H9 (cell line): Measurements from ENCODE around the gene BMPR1A. TPM values are rescaled to one million over a fixed set of nuclear protein-coding genes. Genes with fewer than 3 reads are reported as not detected.

Experiments
- DNase-seq: peaks from one replicate; pipeline ENCODE4 v3.0.0-alpha.2; 2017
- H2AFZ ChIP-seq: one replicate; pipeline ENCODE4 v1.6.1; 2013; ENCODE audit warnings: mild to moderate bottlenecking, low read length, control low read depth, moderate library complexity
- H2AK5ac ChIP-seq: 2 replicates; pipeline ENCODE4 v1.6.1; 2013; ENCODE audit warnings: low read length, control low read depth, mixed read lengths; ENCODE audit not compliant: insufficient read length
- H2BK120ac ChIP-seq: one replicate; pipeline ENCODE4 v1.6.1; 2013; ENCODE audit warnings: low read depth, mild to moderate bottlenecking, low read length, control low read depth, inconsistent platforms; ENCODE audit not compliant: poor library complexity, severe bottlenecking
- H2BK12ac ChIP-seq: 2 replicates; pipeline ENCODE4 v1.6.1; 2013; ENCODE audit warnings: low read length, control low read depth, mixed read lengths, low read depth; ENCODE audit not compliant: insufficient read length
- H2BK15ac ChIP-seq: 2 replicates; pipeline ENCODE4 v1.6.1; 2013; ENCODE audit warnings: low read depth, low read length, control low read depth
- H2BK20ac ChIP-seq: one replicate; pipeline ENCODE4 v1.6.1; 2013; ENCODE audit warnings: low read depth, mild to moderate bottlenecking, low read length, control low read depth, inconsistent platforms; ENCODE audit not compliant: poor library complexity, severe bottlenecking
- H2BK5ac ChIP-seq: 2 replicates; pipeline ENCODE4 v1.6.1; 2013; ENCODE audit warnings: low read length, control low read depth, mixed read lengths; ENCODE audit not compliant: insufficient read length
- H3K14ac ChIP-seq: 2 replicates; pipeline ENCODE4 v1.6.1; 2013; ENCODE audit warnings: low read length, control low read depth; ENCODE audit not compliant: insufficient read depth
- H3K18ac ChIP-seq: 2 replicates; pipeline ENCODE4 v1.6.1; 2013; ENCODE audit warnings: low read depth, mild to moderate bottlenecking, mixed read lengths, low read length, control low read depth; ENCODE audit not compliant: insufficient read length
- H3K23ac ChIP-seq: 2 replicates; pipeline ENCODE4 v1.6.1; 2013; ENCODE audit warnings: low read length, control low read depth, mixed read lengths, low read depth; ENCODE audit not compliant: insufficient read length
- H3K23me2 ChIP-seq: 2 replicates; pipeline ENCODE4 v1.6.1; 2013; ENCODE audit warnings: low read depth, mild to moderate bottlenecking, mixed read lengths, low read length, control low read depth; ENCODE audit not compliant: insufficient read length, poor library complexity, severe bottlenecking
- H3K27ac ChIP-seq: 2 replicates; pipeline ENCODE4 v1.5.1; 2013; ENCODE audit warnings: low read length, control low read depth, mixed read lengths, low read depth; ENCODE audit not compliant: insufficient read length
- H3K27me3 ChIP-seq: 2 replicates; pipeline ENCODE4 v1.6.1; 2013; ENCODE audit warnings: low read length, control low read depth, inconsistent platforms; ENCODE audit not compliant: insufficient read depth
- H3K4ac ChIP-seq: 2 replicates; pipeline ENCODE4 v1.6.1; 2013; ENCODE audit warnings: low read depth, mild to moderate bottlenecking, control low read depth, inconsistent platforms, low read length, moderate library complexity
- H3K4me1 ChIP-seq: 2 replicates; pipeline ENCODE4 v1.6.1; 2013; ENCODE audit warnings: low read length, control low read depth, inconsistent platforms; ENCODE audit not compliant: insufficient read depth
- H3K4me2 ChIP-seq: 2 replicates; pipeline ENCODE4 v1.6.1; 2013; ENCODE audit warnings: low read length, control low read depth, mixed read lengths; ENCODE audit not compliant: insufficient read length, insufficient read depth
- H3K56ac ChIP-seq: 2 replicates; pipeline ENCODE4 v1.6.1; 2013; ENCODE audit warnings: low read depth, mild to moderate bottlenecking, mixed read lengths, low read length, control low read depth; ENCODE audit not compliant: insufficient read length
- H3K79me1 ChIP-seq: 2 replicates; pipeline ENCODE4 v1.6.1; 2013; ENCODE audit warnings: low read depth, mild to moderate bottlenecking, moderate library complexity, low read length, control low read depth, inconsistent platforms; ENCODE audit not compliant: insufficient read depth, poor library complexity, severe bottlenecking
- H3K79me2 ChIP-seq: 2 replicates; pipeline ENCODE4 v1.6.1; 2013; ENCODE audit warnings: low read length, control low read depth, inconsistent platforms; ENCODE audit not compliant: insufficient read depth
- H3K9ac ChIP-seq: 2 replicates; pipeline ENCODE4 v1.6.1; 2013; ENCODE audit warnings: low read length, control low read depth, mixed read lengths; ENCODE audit not compliant: insufficient read length; ENCODE audit errors: extremely low read depth
- H3K9me3 ChIP-seq: one replicate; pipeline ENCODE4 v1.6.1; 2013; ENCODE audit warnings: low read depth, low read length, inconsistent platforms; ENCODE audit not compliant: control insufficient read depth
- H3T11ph ChIP-seq: one replicate; pipeline ENCODE4 v1.6.1; 2013; ENCODE audit warnings: mild to moderate bottlenecking, low read length, control low read depth, inconsistent platforms
- H4K20me1 ChIP-seq: one replicate; pipeline ENCODE4 v1.6.1; 2013; ENCODE audit not compliant: control insufficient read depth, insufficient read length, insufficient read depth
- H4K5ac ChIP-seq: 2 replicates; pipeline ENCODE4 v1.6.1; 2013; ENCODE audit warnings: low read depth, mild to moderate bottlenecking, mixed read lengths, low read length, control low read depth; ENCODE audit not compliant: insufficient read length
- H4K8ac ChIP-seq: replicated peaks from 2 replicates; pipeline ENCODE4 v1.6.1; 2013; ENCODE audit warnings: low read length, control low read depth, mixed read lengths, low read depth; ENCODE audit not compliant: insufficient read length
- H4K91ac ChIP-seq: 2 replicates; pipeline ENCODE4 v1.6.1; 2013; ENCODE audit warnings: low read depth, mild to moderate bottlenecking, moderate library complexity, mixed read lengths, low read length, control low read depth; ENCODE audit not compliant: insufficient read length
- H3K27ac Mint-ChIP-seq, 3 experiments: 2 replicates in 2 of 3; 3 replicates in 1 of 3; pipeline ENCODE4 v1.8.0; 2020 to 2021; ENCODE audit warnings: mixed read lengths in 3 of 3, mild to moderate bottlenecking in 1 of 3, moderate library complexity in 1 of 3
- H3K27me3 Mint-ChIP-seq: 2 replicates; pipeline ENCODE4 v1.8.0; 2021; ENCODE audit warnings: low read depth, mild to moderate bottlenecking, moderate library complexity, mixed read lengths
- H3K36me3 Mint-ChIP-seq, 3 experiments: 2 replicates in 2 of 3; 3 replicates in 1 of 3; pipeline ENCODE4 v1.8.0; 2020 to 2021; ENCODE audit warnings: low read depth in 3 of 3, mixed read lengths in 3 of 3; ENCODE audit not compliant: insufficient read depth in 1 of 3
- H3K4me1 Mint-ChIP-seq, 2 experiments: 2 replicates each; pipeline ENCODE4 v1.8.0; 2020; ENCODE audit warnings: mixed read lengths in 2 of 2
- H3K4me3 Mint-ChIP-seq, 2 experiments: 2 replicates in 1 of 2; 3 replicates in 1 of 2; pipeline ENCODE4 v1.8.0; 2020 to 2021; ENCODE audit warnings: mild to moderate bottlenecking in 2 of 2, mixed read lengths in 2 of 2, moderate library complexity in 1 of 2
- H3K9me3 Mint-ChIP-seq, 2 experiments: 2 replicates in 1 of 2; 3 replicates in 1 of 2; pipeline ENCODE4 v1.8.0; 2020; ENCODE audit warnings: mild to moderate bottlenecking in 2 of 2, mixed read lengths in 2 of 2, moderate library complexity in 1 of 2
- WGBS: extraction: QIAGEN DNeasy Blood & Tissue Kit; methylation state at CpG from one replicate; pipeline ENCODE4 v1.1.7; 2013; ENCODE audit warnings: missing lambda C conversion rate, low lambda C conversion rate, mixed read lengths; ENCODE audit not compliant: insufficient read length; ENCODE audit errors: extremely low coverage; 5-methylcytosine and 5-hydroxymethylcytosine counted together
- total RNA-seq: library from RNA; stranded (reverse); gene quantifications from 2 replicates; pipeline ENCODE4 v1.2.1, GENCODE V29; 2021
- TF ChIP-seq, protein P1 (sequence below): fragments of 200-600 bp; sonication (generic); conservative IDR thresholded peaks from 3 replicates; pipeline ENCODE4 v1.8.0; 2021; ENCODE audit warnings: antibody characterized with exemption, mild to moderate bottlenecking

Gene BMPR1A
- total RNA-seq, 1 experiment from 2014 or later: 138 TPM

- Histone ChIP-seq H2BK20ac (no peak overlapping the region), H3K27ac (no peak overlapping the region), H3K4me2 (no peak overlapping the region), H3K79me1 (no peaks in the 10 kb centered on the region), H4K20me1 (no peaks in the 10 kb centered on the region), H2BK12ac (no peak overlapping the region), H3K9ac (no peak overlapping the region), H3K23ac (no peak overlapping the region), H4K5ac (no peak overlapping the region), H3K9me3 (no peaks in the 10 kb centered on the region), H4K8ac (no peak overlapping the region), H3K23me2 (peaks cover 8% of the 10 kb centered on the region), H3K56ac (no peak overlapping the region), H3K27me3 (no peaks in the 10 kb centered on the region), H3K14ac (no peak overlapping the region), H3K4ac (no peak overlapping the region), H3K18ac (no peak overlapping the region), H4K91ac (no peak overlapping the region), H2AK5ac (no peak overlapping the region), H2BK120ac (no peak overlapping the region), H3K79me2 (no peaks in the 10 kb centered on the region), H2BK15ac (no peak overlapping the region), H3T11ph (no peak overlapping the region), H2BK5ac (no peak overlapping the region), H2AFZ (no peak overlapping the region), H3K4me1 (no peaks in the 10 kb centered on the region; the same call in 1 of the 2 replicates)
- WGBS: no CpG with 5 or more reads among the region's 5 CpGs
- Mint-ChIP-seq H3K27me3 (no peaks in the 10 kb centered on the region), H3K36me3 (no peaks in the 10 kb centered on the region), H3K9me3 (no peaks in the 10 kb centered on the region; a peak in 1 of 5 replicates), H3K27ac (no peak overlapping the region), H3K4me3 (peak overlapping the region in 1 of 2 experiments; percentile 25; a peak in 2 of 5 replicates), H3K4me1 (peaks cover 39 to 44% of the 10 kb centered on the region in 2 experiments)
- TF ChIP-seq, protein P1, sequence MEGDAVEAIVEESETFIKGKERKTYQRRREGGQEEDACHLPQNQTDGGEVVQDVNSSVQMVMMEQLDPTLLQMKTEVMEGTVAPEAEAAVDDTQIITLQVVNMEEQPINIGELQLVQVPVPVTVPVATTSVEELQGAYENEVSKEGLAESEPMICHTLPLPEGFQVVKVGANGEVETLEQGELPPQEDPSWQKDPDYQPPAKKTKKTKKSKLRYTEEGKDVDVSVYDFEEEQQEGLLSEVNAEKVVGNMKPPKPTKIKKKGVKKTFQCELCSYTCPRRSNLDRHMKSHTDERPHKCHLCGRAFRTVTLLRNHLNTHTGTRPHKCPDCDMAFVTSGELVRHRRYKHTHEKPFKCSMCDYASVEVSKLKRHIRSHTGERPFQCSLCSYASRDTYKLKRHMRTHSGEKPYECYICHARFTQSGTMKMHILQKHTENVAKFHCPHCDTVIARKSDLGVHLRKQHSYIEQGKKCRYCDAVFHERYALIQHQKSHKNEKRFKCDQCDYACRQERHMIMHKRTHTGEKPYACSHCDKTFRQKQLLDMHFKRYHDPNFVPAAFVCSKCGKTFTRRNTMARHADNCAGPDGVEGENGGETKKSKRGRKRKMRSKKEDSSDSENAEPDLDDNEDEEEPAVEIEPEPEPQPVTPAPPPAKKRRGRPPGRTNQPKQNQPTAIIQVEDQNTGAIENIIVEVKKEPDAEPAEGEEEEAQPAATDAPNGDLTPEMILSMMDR: no peak
- no peak for DNase-seq
Observed at GRCh38 chr10:86708783-86709380, 47.5 kb upstream of the BMPR1A start.
